ENCODE measurements around the gene MAS1. TPM values are rescaled to one million over a fixed set of nuclear protein-coding genes. Genes with fewer than 3 reads are reported as not detected.

MAS1 gene
- total and polyA plus RNA-seq, 9 of the 15 experiments (the other 6 are each of a cell fraction or from before 2014, with no cell fraction given): not detected

DNA sequence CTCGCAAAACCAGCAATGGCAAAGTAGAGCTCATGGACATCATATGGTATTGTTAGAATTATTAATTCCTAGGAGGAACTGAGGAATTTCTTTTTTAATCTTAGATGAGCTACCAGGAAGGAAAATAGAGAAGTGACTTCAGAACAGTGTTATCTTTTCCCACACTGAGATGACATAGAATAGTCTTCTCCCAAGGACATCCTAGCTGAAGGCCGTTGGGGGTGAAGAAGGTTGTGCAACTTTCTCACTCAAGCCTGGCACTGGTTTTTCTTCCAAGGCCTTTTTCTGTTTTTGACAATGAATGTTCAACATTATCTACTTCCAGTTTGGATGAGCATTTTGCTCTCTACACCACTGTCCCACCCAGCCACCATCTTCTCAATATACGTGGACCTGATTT is 35.8 kb upstream of the MAS1 start:
- H3K4me1 ChIP-seq (replicated peaks in 1 of 2; ENCODE audit: control insufficient read depth in 2 of 2, insufficient read depth in 2 of 2, low read length in 2 of 2): no peaks in the 10 kb centered on the region
- no TSS peak for BruUV-seq (replicated peaks)
- no peak overlapping the region for H3K4me3 ChIP-seq
- H3K36me3 ChIP-seq (ENCODE audit: control insufficient read depth, insufficient read depth, low read length): no peaks in the 10 kb centered on the region
- intact Hi-C loops (cut with micrococcal nuclease) (loop anchor here (5.0 kb wide), 1 partner anchor 133 kb away; no protein-coding TSS in a partner anchor), in situ Hi-C loops (cut with MboI) (no loop called here)
- peaks cover 3 to 4% of the 10 kb centered on the region in 2 experiments; a peak in 4 of 5 replicates for H3K27me3 ChIP-seq (ENCODE audit: control insufficient read depth in 2 of 2, insufficient read depth in 2 of 2, low read length in 2 of 2)
- H3K79me2 ChIP-seq (ENCODE audit: control insufficient read depth, insufficient read depth, low read length): no peaks in the 10 kb centered on the region
- H3K4me2 ChIP-seq (ENCODE audit: insufficient read depth, low read length): no peak overlapping the region
- H3K9ac ChIP-seq (ENCODE audit: insufficient read depth in 1 of 2, low read depth in 2 of 2, low read length in 2 of 2): no peak overlapping the region
- POLR2A ChIA-PET: interaction anchor here (0.7 to 1.4 kb wide), 3 partner anchors 10 to 80 kb away, joined by 3 to 4 read pairs (median 3); no protein-coding TSS in a partner anchor
- 1% methylated on average over 3 of the region's 3 CpGs for WGBS (ENCODE audit: insufficient coverage, low coverage, missing lambda C conversion rate)
- FAIRE-seq (no peak), DNase-seq (ENCODE audit: extremely low read depth in 1 of 4, low spot score in 3 of 4) (no peak), ATAC-seq (no peak)
- no peaks in the 10 kb centered on the region for H3K9me1 ChIP-seq (ENCODE audit: control insufficient read depth, insufficient read depth, low read length)
- no peaks in the 10 kb centered on the region for H4K20me1 ChIP-seq (replicated peaks; ENCODE audit: control insufficient read depth, insufficient read depth, low read length)
- no peaks in the 10 kb centered on the region for H3K9me3 ChIP-seq (replicated peaks; ENCODE audit: control insufficient read depth, insufficient read depth, low read depth, low read length)
- CTCF ChIA-PET (ENCODE audit: low intra/inter-chr PET ratio): no interaction called here
- H2AFZ ChIP-seq (ENCODE audit: low read depth, low read length): no peak overlapping the region
- no peak overlapping the region for H3K27ac ChIP-seq (ENCODE audit: extremely low read depth, low read depth, low read length)
- TF ChIP-seq ZNF280B (CRISPR knock-in tag; IDR thresholded peaks at IDR 0.05) (no peak), ZNF75A (CRISPR knock-in tag; IDR thresholded peaks at IDR 0.05) (peak; percentile 88), ZNF699 (CRISPR knock-in tag; IDR thresholded peaks at IDR 0.05; ENCODE audit: insufficient replicate concordance) (no peak), KLF1 (tag; IDR thresholded peaks at IDR 0.05) (no peak), XRCC3 (IDR thresholded peaks at IDR 0.05) (no peak), VEZF1 (CRISPR knock-in tag; IDR thresholded peaks at IDR 0.05) (no peak), HDAC6 (IDR thresholded peaks at IDR 0.05; ENCODE audit: low read depth, low read length) (no peak), KLF16 (IDR thresholded peaks at IDR 0.05) (no peak), SRSF7 (optimal IDR thresholded peaks at IDR 0.05; ENCODE audit: low read depth, low read length) (no peak), CEBPG (CRISPR knock-in tag; IDR thresholded peaks at IDR 0.05) (no peak), CEBPG (tag; conservative IDR thresholded peaks at IDR 0.05 in 1 of 2, IDR thresholded peaks at IDR 0.05 in 1 of 2) (peak in 1 of 2 experiments; percentile 33; a peak in 1 of 4 replicates), ZBTB9 (CRISPR knock-in tag; IDR thresholded peaks at IDR 0.05) (no peak), MED1 (CRISPR knock-in tag; IDR thresholded peaks at IDR 0.05; ENCODE audit: borderline replicate concordance) (no peak), NEUROD1 (IDR thresholded peaks at IDR 0.05; ENCODE audit: borderline replicate concordance, low read depth, low read length, partially characterized antibody) (no peak), NFIX (CRISPR knock-in tag; IDR thresholded peaks at IDR 0.05; ENCODE audit: low read depth) (no peak), FOXA1 (IDR thresholded peaks at IDR 0.05; ENCODE audit: borderline replicate concordance) (no peak), SOX6 (IDR thresholded peaks at IDR 0.05) (no peak), EGR1 (conservative IDR thresholded peaks at IDR 0.05) (no peak), PHF21A (IDR thresholded peaks at IDR 0.05; ENCODE audit: borderline replicate concordance, low read depth) (no peak)
- TF ChIP-seq, protein P1, sequence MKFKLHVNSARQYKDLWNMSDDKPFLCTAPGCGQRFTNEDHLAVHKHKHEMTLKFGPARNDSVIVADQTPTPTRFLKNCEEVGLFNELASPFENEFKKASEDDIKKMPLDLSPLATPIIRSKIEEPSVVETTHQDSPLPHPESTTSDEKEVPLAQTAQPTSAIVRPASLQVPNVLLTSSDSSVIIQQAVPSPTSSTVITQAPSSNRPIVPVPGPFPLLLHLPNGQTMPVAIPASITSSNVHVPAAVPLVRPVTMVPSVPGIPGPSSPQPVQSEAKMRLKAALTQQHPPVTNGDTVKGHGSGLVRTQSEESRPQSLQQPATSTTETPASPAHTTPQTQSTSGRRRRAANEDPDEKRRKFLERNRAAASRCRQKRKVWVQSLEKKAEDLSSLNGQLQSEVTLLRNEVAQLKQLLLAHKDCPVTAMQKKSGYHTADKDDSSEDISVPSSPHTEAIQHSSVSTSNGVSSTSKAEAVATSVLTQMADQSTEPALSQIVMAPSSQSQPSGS (CRISPR knock-in tag; IDR thresholded peaks at IDR 0.05): no peak

Data from K562 (cell line).